Measurements from ENCODE around the gene TICAM1.
"Not testable (repeated sequence)": the region's sequence is repeated elsewhere in the genome, so short reads cannot be mapped to it uniquely, and the experiment has no call there.

The TICAM1 gene

DNA sequence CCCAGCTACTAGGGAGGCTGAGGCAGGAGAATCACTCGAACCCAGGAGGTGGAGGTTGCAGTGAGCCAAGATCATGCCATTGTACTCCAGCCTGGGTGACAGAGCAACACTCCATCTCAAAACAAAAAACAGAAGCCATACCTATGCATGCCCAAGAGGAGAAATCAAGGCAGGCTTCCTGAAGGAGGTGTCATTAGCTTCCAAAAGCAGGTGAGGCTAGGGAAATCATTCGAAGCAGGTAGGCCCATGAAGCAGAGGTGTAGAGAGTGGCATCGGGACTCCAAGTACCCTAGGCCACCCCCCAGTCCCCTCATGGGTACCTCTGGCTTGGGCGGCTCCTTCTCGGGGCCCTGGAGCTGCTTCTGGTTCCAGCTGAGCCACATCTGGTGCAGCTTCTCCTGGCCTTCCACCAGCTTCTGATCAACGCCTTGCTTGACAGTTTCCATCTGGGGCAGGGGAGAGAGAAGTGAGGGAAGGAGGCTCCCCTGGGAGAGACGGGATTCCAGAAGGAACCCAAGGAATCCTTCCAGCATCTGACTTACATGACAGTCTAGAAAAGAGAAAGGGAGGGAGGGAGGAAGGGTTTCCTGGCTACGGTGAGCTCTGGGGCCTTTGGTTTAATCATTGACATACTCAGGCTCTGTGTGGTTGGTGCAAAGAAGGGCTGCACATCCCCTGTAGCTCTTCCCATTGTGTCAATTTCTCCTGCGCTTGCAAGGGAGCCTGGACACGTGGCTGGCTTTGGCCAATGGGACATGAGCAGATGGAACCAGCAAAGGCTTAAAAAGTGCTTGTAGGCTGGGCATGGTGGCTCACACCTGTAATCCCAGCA is 13.1 kb upstream of the TICAM1 start:
- DNase-seq: no peak

DNA sequence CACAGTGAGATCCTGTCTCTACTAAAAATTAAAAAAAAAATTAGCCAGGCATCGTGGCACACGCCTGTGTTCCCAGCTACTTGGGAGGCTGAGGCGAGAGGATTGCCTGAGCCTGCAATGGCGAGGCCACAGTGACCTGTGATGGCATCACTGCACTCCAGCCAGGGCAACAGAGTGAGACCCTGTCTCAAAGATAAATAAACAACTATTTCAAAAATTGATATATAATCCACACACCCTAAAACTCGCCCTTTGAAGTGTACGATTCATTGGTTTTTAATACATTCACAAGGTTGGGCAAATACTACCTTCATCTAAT is 12.1 kb upstream of the TICAM1 start:
- DNase-seq: no peak

DNA sequence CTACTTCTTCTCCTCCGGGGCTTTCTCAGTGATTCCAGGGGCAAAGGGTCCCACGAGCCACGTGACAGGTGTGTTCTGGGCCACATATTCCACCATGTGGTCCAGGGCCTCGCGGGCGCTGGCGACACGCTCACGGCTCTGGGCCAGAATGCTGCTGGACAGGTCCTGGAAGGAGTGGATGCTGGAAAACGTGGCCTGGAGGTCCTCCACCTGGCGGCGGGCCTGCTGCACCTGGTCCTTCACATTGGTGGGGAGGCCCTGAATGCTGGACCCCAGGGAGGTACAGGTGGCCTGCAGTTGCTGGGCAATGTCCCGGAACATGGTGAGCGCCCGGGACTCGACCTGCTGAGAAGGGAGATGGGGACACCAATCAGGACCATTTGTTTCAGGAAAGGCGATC is 7.7 kb upstream of the TICAM1 start:
- DNase-seq: no peak

DNA sequence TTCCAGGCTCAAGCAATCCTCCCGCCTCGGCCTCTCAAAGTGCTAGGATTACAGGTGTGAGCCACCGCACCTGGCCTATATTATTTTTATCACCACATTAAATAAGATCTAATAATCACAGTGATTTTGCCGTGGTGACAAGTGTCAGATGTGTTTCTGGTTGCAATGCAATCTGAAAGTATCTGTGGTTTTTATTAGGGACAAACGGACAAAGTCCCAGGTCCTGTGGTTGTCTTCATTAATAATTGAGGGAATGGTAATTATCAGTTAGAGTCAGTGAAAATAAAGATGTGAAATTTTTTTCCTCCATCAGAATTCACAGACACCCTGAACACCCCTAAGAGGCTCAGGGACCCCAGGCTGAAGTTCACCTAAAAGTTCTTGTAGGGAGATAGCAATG is 1.3 kb upstream of the TICAM1 start:
- no peak for DNase-seq

DNA sequence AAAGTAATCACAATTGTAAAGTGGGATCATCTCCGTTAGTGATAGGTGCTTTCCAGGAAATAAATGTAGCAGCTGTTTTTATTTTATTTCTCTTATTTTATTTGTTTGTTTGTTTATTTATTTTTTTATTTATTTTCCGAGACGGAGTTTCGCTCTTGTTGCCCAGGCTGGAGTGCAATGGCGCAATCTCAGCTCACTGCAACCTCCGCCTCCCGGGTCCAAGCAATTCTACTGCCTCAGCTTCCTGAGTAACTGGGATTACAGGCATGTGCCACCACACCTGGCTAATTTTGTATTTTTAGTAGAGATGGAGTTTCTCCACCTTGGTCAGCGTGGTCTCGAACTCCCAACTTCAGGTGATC is 448 bp upstream of the TICAM1 start:
- DNase-seq: not testable (repeated sequence)

DNA sequence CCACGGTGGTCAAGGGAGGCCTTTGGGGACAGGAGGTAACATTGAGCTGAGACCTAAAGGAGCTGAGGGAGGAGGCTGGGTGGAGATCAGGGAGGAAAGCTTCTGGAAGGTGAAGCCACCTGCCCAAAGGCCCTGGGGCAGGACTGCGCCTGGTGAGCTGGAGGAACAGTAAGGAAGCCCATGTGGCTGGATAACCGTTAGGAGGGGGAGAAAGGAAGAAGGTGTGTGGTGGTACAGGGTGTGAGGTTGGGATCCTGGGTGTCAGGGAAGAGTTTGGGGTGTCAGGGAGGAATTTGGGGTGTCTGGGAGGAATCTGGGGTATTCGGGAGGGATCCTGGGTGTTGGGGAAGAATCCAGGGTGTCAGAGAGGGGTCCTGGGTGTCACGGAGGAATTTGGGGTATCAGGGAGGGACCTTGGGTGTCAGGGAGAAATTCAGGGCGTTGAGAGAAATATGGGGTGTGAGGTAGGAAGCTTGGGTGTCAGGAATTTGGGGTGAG is 695 bp downstream of the TICAM1 start:
- DNase-seq: no peak

DNA sequence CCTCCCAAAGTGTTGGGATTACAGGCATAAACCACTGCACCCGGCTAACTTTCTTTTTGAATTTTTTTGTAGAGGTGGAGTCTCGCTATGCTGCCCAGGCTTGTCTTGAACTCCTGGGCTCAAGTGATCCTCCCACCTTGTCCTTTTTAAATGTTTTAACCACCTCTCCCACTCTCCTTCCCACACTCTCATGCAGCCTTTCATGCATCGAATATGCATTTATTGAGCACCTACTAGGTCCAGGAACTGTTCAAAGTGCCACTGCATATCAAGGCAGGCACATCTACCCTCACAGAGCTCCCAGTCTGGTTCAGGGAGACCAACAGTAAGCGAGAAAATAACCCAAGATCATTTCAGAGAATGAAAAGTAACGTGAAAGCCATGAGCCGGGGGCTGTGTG is 1.2 kb downstream of the TICAM1 start:
- DNase-seq: no peak

DNA sequence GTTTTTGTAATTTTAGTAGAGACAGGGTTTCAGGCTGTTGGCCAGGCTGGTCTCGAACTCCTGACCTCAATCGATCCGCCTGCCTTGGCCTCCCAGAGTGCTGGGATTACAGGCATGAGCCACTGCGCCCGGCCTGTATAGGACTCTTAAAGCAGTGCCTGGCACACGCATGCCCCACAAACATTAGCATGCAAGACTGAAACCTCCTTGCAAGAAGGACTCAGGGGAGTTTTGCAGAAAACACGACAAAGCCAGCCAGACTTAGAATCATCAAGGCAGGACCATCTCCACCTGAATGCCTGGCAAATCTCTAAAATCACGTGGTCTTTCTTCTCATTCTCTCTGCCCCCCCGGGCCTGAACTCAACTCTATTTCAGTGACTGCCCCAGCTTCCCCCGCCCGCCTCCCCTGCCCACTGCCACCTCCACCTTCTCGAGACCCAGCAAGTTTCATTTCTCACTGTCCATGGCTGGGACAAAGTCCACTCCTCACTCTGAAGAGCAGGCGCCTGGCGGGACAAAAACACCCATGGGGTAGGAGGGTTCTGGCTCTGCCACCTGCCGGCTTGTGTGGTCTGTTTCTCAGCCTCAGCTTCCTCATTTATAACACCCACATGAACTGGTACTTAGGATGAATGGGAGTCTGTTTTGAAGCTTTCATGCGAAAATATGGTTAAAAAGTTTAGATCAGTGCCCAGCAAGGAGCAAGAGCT is 2.4 kb downstream of the TICAM1 start:
- DNase-seq: no peak

DNA sequence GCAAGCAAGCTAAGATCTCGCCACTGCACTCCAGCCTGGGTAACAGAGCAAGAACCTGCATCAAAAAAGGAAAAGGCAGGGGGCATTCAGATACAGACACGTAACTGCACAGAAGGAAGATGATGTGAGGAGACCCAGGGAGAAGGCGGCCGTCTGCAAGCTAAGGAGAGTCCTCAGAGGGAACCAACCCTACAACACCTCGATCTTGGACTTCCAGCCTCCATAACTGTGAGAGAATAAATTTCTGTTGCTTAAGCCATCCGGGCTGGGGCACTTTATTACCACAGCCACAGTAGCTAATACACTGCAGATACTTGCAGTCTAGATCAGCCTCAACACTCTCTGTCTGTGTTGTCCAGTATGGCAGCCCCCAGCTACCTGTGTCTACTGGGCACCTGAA is 7.9 kb downstream of the TICAM1 start:
- no peak for DNase-seq

DNA sequence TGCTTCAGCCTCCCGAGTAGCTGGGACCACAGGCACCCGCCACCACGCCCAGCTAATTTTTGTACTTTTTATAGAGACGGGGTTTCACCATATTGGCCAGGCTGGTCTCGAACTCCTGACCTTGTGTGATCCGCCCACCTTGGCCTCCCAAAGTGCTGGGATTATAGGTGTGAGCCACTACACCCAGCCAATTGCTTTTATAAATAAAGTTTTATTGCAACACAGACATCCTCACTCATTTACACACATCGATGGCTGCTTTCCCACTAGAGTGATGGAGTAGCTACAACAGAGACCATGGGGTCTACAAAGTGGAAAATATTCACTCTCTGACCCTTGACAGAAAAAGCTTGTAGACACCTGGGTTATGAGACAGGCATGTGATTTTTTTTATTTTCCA is 9.2 kb downstream of the TICAM1 start:
- not testable (repeated sequence) for DNase-seq

DNA sequence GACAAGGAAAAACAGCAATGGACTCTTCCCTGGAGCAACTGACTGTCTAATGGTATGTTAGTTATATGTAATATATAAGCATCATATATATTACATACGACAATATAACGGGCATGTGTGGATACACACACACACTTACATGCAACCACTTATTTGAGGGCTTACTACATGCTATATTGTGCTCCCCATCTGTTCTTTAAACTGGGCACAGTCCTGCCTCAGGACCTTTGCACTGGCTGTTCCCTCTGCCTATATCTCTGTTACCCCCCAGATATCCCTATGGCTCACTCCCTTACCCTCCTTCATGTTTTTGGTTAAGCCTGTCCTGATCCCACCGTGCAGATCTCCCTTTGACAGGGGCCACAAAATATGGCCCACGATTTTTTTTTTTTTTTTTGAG is 10.2 kb downstream of the TICAM1 start:
- no peak for DNase-seq

DNA sequence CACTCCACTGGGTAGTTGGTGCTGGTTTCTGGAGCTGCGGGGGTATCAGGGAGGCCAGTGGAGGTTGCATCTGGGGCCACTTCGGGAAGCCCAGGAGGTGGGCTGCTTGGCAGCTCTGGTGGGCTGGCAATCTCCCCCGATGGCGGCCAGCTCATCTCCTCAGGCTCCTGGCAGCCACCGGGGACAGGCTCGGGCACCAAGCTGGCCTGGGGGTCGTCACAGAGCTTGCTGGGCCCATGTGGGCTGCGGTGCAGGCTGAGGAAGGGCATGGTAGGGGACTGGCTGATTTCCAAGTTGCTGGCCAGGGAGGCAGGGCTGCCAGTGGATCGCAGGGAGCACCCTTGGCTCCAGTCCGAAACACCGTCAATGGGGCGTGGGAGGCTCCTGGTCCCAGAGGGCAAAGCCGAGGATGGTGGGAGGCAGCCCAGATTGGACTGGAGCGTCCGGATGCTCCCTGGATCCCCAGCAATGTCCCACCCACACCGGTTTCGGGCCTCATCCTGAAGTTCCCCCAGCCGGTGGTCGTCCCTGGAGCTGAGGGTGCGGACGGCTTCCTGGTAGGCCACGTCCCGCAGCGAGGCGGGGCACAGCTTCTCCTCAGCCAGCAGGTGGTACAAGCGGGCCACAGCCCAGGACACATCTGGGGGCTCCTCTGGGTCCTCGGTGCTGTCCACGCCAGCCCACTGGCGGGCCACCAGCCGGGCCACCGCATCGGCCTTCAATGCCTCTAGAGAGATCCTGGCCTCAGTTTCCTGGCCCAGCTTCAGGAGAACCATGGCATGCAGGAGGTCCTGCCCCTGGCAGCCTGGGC is 13.8 kb downstream of the TICAM1 start:
- DNase-seq: no peak

DNA sequence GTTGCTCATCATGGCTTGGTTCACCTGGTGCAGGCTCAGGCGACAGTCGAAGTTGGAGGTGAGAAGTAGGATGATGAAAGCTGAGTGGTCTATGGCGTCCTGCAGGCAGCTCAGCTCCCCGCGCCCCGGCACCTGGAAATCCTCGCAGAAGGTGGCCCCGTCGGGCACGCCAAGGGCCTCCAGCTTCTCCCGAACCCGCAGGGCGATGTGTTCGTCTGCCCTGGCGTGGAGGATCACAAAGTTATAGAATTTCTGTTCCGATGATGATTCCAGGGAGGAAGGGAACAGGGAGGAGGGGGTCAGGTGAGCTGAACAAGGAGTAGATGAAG is 14.6 kb downstream of the TICAM1 start:
- DNase-seq: no peak

DNA sequence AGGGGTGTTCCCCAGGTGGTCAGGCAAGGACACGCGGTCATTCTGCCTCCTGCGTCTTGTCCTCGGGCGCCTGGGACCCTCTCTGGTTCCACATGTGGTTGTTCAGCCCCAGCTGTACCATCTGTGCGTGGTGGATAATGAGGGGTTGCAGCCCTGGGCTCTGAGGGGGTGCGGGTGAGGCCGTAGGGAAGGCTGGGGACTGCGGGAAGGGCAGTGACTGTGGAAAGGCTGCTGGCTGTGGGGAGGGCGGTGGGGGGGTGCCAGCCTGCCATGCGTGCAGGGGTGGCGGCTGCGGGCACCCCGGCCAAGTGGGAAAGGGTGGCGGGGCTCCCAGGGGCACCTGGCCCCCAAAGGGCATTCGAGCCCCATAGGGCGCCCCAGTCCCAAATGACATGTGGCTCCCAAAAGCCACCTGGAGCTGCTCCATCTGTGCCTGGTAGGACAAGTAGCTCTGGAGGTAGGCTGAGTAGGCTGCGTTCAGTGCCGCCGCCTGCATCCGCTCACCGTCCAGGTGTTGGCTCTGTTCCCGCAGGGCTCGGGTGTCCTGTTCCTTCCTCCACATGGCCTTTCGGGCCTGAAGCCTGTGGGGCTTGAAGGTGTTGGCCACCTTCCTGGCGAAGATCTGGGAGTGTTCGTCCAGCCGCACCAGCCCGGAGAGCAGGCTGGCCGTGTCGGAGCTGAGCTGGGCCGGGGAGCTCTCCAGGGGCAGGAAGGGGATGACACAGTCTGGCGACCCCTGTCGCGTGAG is 15.1 kb downstream of the TICAM1 start:
- no peak for DNase-seq

DNA sequence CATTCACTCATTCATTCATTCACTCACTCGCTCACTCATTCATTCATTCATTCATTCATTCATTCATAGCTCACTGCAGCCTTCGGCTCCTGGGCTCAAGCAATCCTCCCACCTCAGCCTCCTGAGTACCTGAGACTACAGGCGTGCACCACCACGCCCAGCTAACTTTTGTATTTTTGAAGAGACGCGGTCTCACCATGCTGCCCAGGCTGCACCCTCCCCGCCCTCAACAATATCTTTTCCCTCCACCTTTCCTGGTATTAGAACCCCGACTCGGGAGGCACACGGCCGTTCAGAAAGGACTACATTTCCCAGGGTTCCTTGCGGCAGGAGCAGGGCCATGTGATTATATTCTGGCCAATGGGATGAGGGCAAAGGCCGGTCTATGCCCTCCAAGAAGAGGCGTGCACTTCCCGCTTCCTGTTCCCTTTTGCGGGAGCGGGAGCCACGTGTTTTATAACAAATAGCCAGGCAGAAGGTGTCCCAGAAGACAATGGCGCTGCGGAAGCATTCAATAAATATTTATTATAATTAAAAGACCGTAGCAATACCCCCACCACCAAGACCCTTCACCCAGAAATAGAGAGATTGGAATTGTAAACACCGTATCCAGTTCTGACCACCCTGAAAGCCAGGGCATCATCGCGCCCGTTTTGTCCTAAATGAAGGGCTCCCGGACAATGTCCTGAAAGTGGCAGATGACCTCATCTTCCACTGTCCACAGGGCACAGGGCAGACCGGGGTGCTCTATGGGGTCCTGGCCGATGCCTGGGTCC is 15.9 kb downstream of the TICAM1 start:
- peak; percentile 59 for DNase-seq

DNA sequence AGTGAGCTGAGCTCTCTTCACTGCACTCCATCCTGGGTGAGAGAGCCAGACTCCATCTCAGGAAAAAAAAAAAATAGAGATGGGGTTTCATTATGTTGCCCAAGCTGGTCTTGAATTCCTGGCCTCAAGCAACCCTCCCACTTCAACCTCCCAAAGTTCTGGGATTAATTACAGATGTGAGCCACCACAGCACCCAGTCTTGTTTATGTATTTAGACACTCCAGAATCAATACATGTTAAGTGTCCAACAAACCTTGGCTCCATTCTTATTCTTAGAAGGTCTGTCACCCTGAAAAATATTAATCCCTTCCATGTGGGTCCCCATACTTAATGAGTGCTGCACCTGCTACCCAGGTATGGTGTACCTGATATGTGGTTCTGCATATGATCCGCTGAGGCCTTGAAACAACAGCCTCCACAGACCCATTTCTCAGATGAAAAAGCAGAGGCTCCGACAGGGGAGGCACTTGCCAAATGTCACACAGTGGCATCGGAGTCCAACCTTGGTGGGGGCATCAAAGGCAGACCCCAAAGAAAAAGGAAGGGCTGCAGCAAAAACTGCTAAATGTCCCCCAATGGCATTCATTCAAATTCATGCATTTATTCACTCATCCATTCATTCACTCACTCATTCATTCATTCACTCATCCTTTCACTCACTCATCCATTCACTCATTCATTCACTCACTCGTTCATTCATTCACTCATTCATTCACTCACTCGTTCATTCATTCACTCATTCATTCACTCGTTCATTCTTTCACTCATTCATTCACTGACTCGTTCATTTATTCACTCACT is 16.7 kb downstream of the TICAM1 start:
- DNase-seq: no peak

DNA sequence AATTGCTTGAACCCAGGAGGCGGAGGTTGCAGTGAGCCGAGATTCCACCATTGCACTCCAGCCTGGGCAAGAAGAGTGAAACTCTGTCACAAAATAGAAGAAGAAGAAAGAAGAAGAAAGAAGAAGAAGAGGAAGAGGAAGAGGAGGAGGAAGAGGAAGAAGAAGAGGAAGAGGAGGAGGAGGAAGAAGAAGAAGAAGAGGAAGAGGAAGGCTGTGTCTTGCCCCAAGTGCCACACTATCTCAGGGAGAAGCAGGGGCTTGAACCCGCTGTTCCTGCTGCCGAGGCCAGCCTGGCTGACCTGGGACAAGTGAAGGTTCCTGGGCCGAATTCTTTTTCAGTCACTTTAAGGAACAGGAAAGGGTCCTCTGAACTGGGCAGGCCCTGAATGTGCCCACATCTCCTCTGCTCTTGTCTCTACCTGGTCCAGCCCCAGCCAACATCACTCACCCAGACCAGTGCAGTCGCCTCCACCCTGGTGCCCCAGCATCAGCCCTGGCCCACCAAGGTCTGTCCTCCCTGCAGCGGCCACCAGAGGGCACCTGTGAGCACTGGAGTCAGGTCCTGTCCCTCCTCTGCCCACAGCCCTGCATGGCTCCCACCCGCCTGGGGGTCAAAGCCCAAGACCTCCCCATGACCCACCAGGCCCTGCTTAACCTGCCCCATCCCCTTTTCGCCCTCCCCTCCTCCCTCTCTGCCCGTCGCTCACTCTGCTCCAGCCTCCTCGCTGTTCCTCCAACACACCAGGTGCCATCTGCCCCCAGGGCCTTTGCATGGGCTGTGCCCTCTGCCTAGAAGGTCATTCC is 20.0 kb downstream of the TICAM1 start:
- peak; percentile 95 for DNase-seq

DNA sequence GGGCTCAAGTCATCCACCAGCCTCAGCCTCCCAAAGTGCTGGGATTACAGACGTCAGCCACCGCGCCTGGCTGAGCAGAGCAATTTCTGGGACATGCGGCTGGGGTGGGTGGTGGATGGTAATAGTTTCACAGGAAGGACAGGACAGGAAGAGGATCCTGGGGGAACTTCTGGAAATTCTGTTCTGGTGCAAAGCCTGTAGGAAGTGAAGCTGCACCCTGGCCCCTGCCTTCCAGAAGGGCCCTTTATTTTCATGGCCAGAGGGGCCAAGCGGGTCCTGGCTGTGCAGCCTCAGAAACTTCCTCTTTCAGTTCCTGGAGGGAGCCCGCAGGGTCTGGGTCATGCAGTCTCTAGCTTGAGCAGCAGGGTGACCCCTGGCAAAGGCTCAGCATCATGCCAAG is 24.3 kb downstream of the TICAM1 start:
- no peak for DNase-seq

DNA sequence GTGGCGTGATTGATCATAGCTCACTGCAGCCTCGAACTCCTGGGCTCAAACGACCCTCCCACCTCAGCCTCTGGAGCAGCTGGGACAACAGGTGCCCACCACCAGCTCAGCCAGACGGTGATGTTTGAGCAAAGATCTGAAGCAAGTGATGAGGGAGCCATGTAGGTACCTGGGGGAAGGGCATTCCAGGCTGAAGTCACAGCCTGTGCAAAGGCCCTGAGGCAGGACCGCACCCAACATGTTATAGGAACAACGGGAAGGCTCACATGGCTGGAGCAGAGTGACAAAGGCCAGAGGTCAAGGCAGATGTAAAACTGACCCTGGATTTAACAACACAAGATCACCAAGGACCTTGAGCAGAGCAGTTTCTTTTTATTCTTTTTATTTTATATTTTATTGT is 25.1 kb downstream of the TICAM1 start:
- no peak for DNase-seq

DNA sequence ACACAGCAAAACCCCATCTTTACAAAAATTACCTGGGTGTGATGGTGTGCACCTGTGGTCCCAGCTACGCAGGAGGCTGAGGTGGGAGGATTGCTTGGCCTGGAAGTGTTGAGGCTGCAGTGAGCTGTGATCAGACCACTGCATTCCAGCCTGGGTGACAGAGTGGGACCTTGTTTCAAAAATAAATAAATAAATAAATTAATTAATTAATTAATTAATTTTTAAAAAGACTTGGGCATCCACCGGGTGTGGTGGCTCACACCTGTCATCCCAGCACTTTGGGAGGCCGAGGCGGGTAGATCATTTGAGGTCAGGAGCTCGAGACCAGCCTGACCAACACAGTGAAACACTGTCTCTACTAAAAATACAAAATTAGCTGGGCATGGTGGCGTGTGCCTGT is 26.4 kb downstream of the TICAM1 start:
- not testable (repeated sequence) for DNase-seq
